Measurements from ENCODE around the gene CDH23.

CDH23 gene

DNA sequence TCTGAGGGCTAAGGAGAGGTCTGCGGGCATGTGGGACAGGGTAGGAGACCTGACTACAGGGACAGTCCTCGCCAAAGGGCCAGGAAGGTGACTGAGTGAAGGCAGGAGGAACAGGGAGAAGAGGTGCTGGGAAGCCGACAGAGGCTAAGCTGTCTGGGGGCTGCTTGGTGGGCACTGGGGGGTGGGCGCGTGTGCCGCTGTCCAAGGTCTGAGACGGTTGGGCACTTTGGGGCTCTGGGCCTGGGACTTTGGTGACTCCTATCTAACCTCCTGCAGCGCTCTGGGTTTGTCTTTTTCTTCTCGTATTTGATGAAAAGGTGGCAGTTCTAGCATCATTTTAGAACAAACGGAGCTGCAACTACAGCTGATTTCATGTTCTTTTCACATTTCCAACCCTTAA is 181.3 kb downstream of the CDH23 start:
- H3K4me3 ChIP-seq (ENCODE audit: low read depth, low read length) = no peak overlapping the region
- TF ChIP-seq, protein P1, sequence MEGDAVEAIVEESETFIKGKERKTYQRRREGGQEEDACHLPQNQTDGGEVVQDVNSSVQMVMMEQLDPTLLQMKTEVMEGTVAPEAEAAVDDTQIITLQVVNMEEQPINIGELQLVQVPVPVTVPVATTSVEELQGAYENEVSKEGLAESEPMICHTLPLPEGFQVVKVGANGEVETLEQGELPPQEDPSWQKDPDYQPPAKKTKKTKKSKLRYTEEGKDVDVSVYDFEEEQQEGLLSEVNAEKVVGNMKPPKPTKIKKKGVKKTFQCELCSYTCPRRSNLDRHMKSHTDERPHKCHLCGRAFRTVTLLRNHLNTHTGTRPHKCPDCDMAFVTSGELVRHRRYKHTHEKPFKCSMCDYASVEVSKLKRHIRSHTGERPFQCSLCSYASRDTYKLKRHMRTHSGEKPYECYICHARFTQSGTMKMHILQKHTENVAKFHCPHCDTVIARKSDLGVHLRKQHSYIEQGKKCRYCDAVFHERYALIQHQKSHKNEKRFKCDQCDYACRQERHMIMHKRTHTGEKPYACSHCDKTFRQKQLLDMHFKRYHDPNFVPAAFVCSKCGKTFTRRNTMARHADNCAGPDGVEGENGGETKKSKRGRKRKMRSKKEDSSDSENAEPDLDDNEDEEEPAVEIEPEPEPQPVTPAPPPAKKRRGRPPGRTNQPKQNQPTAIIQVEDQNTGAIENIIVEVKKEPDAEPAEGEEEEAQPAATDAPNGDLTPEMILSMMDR (IDR thresholded peaks at IDR 0.05; ENCODE audit: insufficient read depth, low read length, missing control alignments) = no peak
- ChIA-PET CTCF (interaction anchor here (0.8 to 2.6 kb wide), 3 partner anchors 9 to 32 kb away, joined by 3 to 20 read pairs (median 3); no protein-coding TSS in a partner anchor), POLR2A (no interaction called here)
- DNase-seq (ENCODE audit: low read depth, low spot score) = no peak

DNA sequence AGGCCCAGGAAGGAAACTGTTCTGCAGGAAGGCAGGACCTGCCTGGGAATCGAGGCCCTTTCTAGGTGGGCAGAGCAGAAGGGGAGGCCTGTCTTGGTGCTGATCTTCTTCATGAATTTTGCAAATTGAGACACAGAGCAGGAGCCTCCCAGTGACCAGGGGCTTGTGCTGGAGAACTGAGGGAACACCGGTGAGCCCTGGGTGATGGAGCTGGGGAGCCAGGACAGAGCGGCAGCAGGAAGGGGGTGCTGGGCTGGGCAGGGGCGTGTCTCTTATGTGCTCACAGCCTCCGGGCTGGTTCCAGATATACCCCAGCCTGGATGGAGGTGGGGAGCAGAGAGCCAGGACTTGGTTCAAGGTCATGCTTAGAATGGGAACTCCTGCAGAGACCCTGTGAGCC is 182.9 kb downstream of the CDH23 start:
- ChIA-PET POLR2A (no interaction called here), CTCF (interaction anchor here (1.0 to 1.1 kb wide), 2 partner anchors 10 to 261 kb away, joined by 3 to 5 read pairs; no protein-coding TSS in a partner anchor)
- DNase-seq (ENCODE audit: low read depth, low spot score) = no peak
- H3K4me3 ChIP-seq (ENCODE audit: low read depth, low read length) = no peak overlapping the region
- TF ChIP-seq, protein P1 (IDR thresholded peaks at IDR 0.05; ENCODE audit: insufficient read depth, low read length, missing control alignments) = no peak

DNA sequence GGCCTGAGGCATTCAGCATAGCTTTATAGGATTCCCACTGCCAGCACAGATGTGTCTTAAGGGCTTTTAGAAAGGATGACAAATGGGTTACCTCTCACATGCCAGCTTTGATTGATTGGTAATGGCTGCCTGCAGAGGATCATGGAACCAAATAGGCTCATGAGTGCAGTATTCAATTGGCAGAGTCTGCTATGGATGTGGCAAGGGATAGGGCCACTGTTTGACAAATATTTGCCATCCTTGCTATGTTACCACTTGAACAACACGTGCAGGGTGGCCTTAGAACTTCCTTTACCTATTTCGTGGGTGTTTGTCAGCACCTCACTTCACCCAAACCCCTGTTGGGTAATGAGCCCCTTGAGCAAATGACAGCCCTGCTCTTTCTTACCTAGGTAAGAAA is 183.7 kb downstream of the CDH23 start:
- no peak for DNase-seq (ENCODE audit: low read depth, low spot score)
- TF ChIP-seq, protein P1 (IDR thresholded peaks at IDR 0.05; ENCODE audit: insufficient read depth, low read length, missing control alignments) = no peak
- POLR2A ChIA-PET = no interaction called here
- CTCF ChIA-PET = interaction anchor here (1.0 to 1.1 kb wide), 2 partner anchors 10 to 262 kb away, joined by 3 to 5 read pairs; no protein-coding TSS in a partner anchor
- no peak overlapping the region for H3K4me3 ChIP-seq (ENCODE audit: low read depth, low read length)

DNA sequence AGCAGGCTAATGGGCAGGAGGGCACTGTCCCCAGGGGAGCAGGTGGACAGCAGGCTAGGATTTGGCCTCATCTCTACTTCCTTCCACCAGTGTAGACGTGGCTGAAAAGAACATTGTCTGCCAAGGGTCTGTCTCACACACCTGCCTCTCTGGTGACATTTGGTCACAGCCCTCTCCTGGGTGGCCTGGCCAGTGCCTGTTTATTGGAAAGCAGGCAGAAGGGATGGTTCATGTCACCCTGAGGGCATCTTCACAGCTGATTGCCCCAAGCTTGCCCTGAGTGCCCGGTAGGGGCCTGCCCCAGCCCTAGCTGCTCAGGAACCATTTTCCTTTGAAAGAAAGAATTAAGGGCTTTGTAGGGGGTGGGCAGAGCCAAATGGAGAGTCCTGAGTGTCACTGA is 184.2 kb downstream of the CDH23 start:
- DNase-seq (ENCODE audit: low read depth, low spot score) = no peak
- CTCF ChIA-PET = no interaction called here
- no peak overlapping the region for H3K4me3 ChIP-seq (ENCODE audit: low read depth, low read length)
- TF ChIP-seq, protein P1 (IDR thresholded peaks at IDR 0.05; ENCODE audit: insufficient read depth, low read length, missing control alignments) = no peak
- POLR2A ChIA-PET = no interaction called here

DNA sequence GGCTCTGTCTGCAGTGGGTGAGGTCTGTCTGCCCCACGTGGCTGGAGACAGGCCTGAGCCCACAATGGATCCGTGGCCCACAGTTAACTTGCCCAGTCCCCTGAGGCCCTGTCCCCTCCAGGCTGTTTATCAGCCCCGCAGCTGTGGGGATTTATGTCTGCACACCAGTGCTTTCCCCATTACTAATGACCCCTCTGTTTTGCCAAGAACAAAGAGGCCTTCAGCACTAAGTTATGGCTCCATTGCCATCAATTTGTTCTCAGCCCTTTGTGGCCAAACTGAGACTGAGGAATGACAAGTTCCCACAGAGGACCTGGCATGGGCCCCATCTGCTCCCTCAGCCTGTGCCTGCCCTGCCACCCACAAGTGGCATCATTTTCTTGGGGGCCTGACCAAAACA is 184.7 kb downstream of the CDH23 start:
- H3K4me3 ChIP-seq (ENCODE audit: low read depth, low read length) = no peak overlapping the region
- TF ChIP-seq, protein P1 (IDR thresholded peaks at IDR 0.05; ENCODE audit: insufficient read depth, low read length, missing control alignments) = no peak
- POLR2A ChIA-PET = no interaction called here
- no peak for DNase-seq (ENCODE audit: low read depth, low spot score)
- CTCF ChIA-PET = interaction anchor here (1.2 to 2.4 kb wide), 2 partner anchors 9 to 266 kb away, joined by 4 to 5 read pairs; no protein-coding TSS in a partner anchor

DNA sequence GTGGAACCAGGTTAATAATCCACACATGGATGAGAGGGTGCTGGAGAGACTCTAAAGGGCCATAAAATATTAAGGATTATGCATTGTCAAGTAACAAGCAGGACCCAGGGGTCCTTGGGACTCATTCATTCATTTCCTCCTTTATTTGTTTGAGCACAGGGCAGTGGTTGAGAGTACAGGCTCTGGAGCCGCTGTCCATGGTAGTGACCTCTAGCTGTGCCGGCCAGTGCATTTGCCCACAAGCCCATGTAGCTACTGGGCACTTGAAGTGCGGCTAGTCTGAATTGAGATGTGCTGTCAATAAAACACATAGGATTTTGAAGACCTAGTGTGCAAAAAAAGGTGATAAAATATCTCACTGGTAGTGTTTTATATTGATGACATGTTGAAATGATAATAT is 185.3 kb downstream of the CDH23 start:
- DNase-seq (ENCODE audit: low read depth, low spot score) = no peak
- H3K4me3 ChIP-seq (ENCODE audit: low read depth, low read length) = no peak overlapping the region
- POLR2A ChIA-PET = no interaction called here
- TF ChIP-seq, protein P1 (IDR thresholded peaks at IDR 0.05; ENCODE audit: insufficient read depth, low read length, missing control alignments) = no peak
- CTCF ChIA-PET = interaction anchor here (1.0 to 2.4 kb wide), 4 partner anchors 9 to 267 kb away, joined by 3 to 5 read pairs (median 4); no protein-coding TSS in a partner anchor
